HG03139 (cell line): ENCODE measurements around the gene MLH1.

ENCODE experiments used
- ATAC-seq: cut with Tn5 transposase; IDR thresholded peaks from one replicate; pipeline ENCODE4 v1.9.1; 2021; ENCODE audit not compliant: unreplicated experiment

MLH1 gene

DNA sequence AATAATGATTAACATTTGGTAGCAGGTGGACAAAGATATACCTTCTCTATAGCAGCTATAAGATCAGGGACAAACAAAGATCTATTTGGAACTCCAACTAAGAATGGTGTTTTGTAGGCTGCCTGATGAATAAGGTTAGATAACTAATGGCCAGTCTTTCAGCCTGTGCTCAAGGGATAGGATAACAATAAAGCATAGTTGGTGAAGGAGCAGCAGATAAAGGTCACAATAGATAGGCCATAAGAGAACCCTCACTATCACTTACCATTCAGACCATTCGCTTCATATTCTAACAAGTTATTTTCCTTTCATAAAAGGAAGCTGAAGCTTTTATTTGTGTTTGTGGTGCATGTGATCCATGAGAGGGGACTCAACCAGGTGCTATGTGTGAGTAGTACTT is 20.2 kb upstream of the MLH1 start:
- no peak for ATAC-seq

DNA sequence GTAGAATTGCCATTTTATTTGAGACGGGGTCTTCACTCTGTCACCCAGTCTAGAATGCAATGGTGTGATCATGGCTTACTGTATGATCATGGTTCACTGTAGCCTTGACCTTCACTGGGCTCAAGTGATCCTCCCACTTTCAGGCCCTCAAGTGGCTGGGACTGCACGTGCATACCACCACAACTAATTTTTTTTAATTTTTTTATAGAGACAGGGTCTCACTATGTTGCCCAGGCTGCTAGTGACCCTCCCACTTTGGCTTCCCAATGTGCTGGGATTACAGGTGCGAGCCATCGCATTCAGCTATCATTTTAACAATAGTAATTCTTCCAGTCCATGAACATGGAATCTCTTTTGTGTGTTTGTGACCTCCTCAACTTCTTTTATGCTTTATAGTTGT is 12.3 kb upstream of the MLH1 start:
- ATAC-seq: no peak

DNA sequence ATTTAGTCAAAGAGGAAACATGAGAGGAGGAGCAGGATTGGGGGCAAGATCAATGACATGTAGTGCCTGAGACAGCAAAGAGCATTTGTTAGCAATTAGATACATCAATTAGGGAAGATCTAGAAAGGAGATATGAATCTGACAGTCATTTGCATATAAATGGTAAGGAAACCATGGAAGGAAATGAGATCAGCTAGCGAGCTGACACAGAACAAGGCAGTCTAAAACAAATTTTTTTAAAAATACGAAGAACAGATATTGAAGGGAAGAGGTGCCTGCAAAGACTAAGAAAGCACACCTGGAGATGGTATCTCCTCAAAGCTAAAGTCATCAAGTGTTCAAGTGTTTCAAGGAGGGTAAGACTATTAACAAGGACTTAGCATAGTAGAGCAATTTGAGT is 5.0 kb upstream of the MLH1 start:
- no peak for ATAC-seq

DNA sequence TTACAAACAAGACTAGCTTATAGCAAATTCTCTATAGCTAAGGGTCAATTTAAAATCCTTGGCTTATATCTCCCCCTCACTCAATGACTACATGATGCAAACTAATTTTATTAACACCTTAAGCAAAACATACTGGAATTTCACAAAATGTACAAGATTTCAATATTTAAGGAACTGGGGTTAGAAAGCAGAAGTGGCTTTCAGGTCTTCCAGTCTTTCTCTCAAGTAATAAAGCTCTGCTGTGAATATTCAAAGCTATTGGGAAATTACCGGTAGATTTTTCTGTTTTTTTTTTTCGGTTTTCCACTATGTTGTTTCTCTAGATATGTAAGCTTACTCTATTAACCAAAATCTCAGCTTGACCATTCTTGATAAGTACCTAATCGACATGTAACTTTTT is 4.3 kb upstream of the MLH1 start:
- ATAC-seq: no peak

DNA sequence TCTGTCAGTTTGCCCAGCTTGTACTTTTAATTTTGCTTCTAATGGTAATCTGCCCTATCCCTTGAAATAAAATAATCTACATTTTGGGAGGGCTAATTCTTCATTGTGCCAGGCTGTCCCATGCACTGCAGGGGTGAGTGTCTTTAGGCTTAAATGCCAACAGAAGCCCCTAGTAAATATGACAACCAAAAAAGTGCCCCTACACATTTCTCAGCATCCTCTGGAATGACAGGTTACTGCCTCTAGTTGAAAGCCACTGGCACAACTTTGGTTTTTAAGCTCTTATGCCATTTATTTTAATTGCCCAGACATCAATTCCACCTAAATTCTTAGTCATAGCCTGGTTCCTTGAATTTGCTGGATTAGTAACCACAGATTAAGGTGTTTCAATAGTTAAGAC is 3.8 kb upstream of the MLH1 start:
- ATAC-seq: no peak

DNA sequence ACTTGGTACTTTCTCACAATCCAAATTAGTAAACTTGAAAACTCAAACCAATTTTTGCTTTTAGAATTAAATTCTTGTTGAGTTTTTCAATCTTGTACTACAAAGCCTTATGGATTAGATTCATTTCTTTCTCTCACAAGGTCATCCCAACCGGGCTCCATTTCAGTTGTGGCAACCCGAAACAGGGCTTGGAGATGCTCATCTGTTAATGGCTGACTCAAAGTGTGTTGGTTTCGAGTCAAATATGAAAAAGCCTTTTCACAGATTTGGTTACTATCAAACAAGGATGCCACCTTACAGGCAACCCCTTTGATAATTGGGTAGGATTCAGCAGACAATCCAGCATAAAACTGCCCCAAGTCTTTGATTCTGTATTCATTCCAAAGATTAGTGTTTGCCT is 2.2 kb upstream of the MLH1 start:
- no peak for ATAC-seq

DNA sequence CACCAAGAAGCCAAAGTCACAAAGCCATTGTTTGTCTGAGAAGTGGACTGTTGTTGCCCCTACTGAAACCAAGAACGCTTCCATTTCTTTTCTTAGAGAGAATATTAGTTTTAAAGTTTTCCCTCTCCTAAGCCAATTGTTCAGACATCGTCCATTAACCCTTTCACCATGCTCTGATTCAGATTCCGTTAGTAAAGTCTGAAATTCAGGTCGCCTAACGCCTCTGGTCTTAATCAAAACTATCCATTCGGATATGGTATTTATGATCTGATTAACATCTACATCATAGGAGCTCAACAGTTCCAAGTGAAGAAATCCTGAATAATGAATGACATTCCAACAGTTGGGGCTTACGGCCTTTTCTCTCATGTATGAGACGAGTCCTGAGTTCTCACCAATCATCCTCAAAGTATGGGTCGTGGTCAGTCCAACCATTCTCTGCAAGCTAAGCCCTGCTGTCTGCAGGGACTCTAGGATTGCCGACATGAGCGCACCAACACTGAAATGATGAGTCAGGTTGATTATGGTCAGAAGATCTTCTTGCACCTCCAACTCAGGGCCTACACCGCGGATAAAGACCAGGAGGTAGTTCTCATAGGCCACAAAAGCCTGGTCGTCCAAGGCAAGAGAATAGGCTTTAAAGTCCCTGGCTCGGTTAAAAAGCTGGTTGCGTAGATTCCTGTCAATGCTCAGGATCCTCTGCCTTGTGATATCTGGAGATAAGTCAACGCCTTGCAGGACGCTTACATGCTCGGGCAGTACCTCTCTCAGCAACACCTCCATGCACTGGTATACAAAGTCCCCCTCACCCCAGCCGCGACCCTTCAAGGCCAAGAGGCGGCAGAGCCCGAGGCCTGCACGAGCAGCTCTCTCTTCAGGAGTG is 1.2 kb upstream of the MLH1 start:
- no peak for ATAC-seq

DNA sequence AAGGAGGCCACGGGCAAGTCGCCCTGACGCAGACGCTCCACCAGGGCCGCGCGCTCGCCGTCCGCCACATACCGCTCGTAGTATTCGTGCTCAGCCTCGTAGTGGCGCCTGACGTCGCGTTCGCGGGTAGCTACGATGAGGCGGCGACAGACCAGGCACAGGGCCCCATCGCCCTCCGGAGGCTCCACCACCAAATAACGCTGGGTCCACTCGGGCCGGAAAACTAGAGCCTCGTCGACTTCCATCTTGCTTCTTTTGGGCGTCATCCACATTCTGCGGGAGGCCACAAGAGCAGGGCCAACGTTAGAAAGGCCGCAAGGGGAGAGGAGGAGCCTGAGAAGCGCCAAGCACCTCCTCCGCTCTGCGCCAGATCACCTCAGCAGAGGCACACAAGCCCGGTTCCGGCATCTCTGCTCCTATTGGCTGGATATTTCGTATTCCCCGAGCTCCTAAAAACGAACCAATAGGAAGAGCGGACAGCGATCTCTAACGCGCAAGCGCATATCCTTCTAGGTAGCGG is 452 bp upstream of the MLH1 start, which contains the start of gene EPM2AIP1:
TSS of gene EPM2AIP1 (minus strand) at position 326 of the 520 bp plus-strand sequence. CDS start at position 272, 54 bp downstream.
- ATAC-seq: peak; percentile 85

DNA sequence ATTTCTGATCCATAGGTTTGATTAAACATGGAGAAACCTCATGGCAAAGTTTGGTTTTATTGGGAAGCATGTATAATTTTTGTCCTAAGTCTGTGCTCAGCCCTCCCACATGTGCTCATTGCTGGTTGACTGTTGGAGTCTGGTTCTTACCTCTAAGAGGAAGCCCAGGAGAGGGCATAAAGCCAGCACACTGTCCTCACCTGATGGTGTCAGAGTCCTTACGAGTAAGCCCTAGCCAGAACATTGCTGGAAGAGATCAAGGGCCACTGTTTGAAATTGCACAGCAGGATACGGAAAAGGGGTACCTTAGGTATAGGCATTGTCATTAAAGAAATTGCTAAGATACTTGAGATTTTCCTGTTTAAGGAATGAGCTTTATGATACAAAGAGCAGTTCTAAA is 21.3 kb downstream of the MLH1 start:
- no peak for ATAC-seq

DNA sequence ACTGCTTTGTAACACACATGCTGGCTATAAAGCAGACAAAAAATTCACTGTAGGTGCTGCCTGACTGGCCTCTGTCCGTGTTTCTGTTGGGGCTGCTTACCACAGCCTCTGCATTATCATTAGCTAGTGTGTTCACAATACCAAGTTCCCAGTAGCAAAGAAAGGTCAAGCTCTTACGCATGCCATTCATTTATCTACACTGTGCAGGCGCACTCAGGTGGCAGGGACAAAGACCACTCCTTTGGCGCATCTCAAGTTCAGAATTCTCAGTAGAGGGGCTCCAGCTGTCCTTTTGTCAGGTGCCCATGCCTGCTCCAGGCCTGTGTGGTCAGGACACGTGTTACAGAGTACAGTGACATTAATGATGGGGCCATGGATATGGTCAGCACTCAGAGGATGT is 22.3 kb downstream of the MLH1 start:
- ATAC-seq: no peak

DNA sequence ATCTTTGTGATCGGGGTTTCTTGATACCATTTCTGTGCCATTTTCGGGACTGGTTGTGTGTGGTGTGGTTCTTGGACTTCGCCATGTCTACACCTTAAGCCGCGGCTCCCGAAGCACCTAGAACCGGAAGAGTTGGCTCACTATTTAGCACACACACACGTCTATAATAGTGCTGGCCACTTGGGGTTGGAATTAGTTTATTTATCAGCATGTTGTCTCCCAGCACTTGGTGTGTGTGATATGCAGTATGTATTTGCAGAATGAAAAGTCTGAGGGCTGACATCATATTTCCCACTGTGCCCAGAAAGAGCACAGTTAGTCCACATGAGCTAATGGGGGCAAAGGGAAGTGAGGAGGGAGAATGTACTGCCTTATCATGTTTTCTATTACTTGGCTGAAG is 23.6 kb downstream of the MLH1 start:
- ATAC-seq: no peak

DNA sequence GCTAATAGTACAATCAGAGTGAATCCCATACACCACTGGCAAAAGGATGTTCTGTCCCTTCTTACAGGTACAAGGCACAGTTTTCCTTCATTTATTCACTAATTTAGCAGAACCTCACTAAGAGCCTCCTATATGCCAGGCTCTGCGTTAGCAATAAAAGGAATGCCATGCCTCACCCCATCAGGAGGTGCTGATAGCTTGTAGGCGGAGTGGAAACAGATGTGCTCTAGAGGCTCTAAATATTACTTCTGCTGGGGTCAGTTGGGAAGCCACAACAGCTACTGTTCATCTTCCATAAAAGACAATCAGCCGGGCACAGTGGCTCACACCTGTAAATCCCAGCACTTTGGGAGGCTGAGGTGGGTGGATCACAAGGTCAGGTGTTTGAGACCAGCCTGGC is 24.4 kb downstream of the MLH1 start:
- no peak for ATAC-seq

DNA sequence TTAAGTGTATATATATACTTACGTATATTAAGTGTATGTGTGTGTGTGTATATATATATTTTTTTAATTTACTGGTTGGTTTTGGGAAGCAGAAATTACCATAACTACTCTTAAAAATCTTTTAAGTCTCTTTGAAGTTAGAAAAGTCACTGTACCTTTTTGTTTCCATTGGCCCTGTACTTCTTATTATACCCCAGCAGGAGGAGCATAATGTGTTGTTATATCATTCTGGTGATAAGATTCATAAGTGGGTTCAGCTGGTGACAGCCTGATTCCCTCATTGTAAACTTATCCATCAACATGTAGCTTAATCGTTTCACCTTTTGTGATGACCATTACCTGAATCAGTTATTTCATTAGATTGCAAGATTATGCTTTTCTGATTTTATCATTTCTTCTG is 30.8 kb downstream of the MLH1 start:
- ATAC-seq: no peak

DNA sequence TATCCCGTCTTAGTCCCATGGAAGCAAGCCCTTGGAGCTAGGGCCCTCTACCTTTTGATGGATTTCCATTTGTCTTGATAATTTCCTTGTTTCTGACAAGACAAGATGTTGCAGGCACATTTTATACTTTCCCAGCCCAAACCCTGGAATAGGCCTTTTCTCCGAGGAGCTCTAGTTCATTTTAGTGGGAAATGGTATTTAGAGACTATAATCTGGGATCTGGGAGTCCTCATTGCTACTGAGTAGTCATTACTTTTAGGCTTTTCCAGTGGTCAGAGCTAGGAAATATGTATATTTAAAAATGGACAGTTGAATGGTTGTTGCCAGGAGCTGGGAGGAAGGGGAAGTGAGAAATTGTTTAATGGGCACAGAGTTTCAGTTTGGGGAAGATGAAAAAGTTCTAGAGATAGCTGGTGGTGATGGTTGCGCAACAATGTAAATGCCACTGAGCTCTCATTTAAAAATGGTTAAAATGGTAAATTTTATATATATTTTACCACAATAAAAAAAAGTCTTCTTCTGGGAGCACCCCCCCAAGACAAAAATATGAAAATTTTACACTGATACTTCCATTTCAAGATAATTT is 31.6 kb downstream of the MLH1 start:
- no peak for ATAC-seq

DNA sequence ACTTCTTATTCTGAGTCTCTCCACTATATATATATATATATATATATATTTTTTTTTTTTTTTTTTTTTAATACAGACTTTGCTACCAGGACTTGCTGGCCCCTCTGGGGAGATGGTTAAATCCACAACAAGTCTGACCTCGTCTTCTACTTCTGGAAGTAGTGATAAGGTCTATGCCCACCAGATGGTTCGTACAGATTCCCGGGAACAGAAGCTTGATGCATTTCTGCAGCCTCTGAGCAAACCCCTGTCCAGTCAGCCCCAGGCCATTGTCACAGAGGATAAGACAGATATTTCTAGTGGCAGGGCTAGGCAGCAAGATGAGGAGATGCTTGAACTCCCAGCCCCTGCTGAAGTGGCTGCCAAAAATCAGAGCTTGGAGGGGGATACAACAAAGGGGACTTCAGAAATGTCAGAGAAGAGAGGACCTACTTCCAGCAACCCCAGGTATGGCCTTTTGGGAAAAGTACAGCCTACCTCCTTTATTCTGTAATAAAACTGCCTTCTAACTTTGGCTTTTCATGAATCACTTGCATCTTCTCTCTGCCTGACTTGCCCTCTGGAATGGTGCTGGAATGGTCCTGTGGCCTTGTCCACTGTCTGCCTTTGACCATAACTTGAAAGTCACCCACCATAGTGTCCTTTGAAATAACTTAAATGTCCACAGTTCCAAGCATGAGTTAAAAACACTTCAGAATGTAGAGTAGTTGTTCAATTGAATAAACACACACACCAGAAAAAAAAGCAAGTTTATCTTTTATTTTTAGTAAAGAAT is 32.4 kb downstream of the MLH1 start:
- no peak for ATAC-seq

DNA sequence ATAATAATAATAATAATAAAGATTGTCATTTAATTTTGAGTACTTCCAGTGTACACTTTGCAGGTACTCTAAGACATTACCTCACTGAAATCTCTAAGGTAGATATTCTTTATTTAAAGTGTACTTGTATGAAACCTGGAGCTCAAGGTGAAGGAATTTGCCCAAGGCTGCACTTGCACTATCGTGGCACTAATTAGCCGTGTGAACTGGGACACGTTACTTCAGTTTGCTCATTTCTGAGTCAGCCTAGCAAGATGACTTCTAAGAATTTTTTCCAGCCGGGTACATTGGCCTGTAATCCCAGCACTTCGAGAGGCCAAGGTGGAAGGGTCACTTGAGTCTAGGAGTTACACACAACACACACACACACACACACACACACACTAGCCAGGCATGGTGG is 33.5 kb downstream of the MLH1 start:
- ATAC-seq: no peak

DNA sequence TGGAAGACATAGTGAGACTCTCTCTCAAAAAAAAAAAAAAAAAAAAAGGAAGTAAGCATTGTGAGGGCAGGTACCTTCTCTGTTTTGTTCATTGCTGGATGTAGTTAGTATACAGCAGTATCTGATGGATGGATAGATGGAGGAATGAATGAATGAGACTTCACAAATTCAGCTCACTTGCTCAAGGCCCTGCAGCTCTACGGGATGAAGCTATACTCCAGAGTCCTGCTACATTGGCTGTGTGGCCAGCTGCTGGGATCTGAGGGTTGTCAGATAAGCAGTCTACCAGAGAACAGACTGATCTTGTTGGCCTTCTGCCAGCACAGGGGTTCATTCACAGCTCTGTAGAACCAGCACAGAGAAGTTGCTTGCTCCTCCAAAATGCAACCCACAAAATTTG is 35.0 kb downstream of the MLH1 start:
- no peak for ATAC-seq

DNA sequence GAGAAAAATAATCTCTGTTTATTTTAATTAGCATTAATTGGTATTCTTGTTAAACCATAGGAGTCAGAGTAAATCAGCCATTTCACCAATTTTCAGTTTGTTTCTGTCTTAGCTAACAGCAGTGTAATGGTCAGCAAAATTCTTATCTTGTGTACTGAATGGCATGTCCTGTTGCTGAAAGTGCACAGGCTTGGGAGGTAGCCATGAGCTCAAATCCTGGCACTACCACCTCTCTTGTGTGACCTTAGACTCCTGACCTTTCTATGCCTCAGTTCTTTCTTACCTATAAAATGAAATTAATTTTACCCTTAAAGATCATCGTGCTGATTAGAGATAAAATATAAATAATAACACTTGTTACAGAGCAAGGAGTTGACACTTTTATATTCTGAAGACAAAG is 35.8 kb downstream of the MLH1 start:
- ATAC-seq: no peak

DNA sequence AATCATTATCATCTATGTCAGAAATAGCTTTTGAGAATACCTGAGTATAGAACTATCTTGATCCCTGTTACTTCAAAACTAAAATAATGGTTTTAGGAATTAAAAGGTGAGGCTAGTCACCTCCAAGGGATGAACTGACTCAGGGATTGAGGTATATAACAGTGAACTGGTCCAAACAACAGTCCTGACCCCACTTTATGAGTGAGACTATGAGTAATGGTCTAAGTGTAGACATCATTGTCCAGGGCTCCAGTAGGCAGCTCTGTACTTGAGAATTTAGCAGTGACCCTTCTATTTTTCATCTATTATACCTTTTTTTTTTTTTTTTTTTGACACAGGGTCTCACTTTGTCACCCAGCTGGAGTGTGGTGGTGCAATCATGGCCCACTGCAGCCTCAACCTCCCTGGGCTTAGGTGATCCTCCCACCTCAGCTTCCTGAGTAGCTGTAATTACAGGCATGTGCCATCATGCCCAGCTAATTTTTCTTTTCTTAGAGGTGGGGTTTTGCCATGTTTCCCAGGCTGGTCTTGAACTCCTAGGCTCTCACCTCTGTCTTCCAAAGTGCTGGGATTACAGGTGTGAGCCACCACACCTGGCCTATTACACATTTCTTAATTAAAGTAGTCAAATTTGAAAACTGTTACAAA is 36.3 kb downstream of the MLH1 start:
- no peak for ATAC-seq

DNA sequence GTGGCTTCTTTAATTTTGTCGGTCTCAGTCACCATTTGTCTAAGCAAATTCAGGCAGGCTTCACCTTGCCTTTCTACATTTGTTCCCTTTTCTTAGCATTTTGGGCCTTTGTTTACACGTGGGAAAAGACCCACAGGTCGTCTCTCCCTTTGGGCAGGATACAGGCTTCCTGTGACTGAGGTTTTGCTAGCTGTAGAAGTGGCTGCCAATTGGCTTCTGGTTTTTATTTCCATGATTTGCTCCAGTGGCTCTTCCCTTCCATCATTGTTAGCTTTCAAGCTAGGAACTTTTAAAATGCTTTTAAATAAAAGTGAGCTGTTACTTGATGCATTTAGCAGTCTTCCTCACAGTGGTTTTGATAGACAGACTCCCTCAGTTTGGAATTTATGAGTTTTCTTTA is 37.3 kb downstream of the MLH1 start:
- ATAC-seq: no peak

DNA sequence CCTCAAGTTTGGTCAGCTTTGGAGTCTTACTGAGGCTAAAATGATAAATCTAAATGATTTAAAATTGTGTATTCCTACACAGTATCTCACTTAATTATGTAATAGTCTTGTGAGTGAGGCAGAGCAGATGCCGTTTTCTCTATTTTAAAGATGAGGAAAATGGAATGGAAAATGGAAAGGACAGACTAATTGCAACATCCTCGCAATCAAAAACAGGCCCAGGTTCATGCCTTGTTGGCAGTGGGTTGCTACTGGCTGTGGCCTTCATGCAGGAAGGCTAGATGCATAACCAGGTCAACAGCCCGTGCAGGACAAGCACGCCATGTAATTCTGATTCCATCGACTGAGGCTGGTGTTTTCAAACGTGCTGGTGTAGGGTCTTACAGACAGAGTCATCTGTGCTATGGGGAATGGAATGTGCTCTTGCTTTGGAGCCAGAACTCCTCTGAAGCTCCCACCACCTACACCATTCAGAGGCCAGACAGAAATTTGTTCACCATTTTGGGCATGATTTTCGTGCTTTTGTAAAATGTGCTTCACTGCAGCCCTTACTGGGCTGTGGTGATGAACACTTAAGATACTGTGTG is 37.9 kb downstream of the MLH1 start:
- no peak for ATAC-seq
